ENCODE data around the gene ZFYVE1. TPM values are rescaled to one million over a fixed set of nuclear protein-coding genes. Genes with fewer than 3 reads are reported as not detected.

Gene ZFYVE1
- total and polyA plus RNA-seq, 2 donors (not counting 3 experiments of a cell fraction or from before 2014, with no cell fraction given), result 27.3 to 29.2 TPM

DNA sequence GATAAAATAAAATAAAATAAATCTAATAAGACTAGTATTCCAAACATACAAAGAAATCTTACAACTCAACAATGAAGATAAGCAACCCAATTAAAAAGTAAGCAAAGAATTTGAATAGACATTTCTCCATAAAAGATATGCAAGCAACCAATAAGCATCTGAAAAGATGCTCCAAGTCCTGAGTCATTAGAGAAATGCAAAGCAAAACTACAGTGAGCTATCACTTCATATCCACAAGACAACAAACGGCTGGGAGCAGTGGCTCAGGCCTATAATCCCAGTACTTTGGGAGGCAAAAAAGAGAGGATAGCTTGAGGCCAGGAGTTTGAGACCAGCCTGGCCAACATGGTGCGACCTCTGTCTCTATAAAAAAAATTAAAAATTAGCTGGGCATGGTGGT is 26.8 kb downstream of the ZFYVE1 start:
- dilution Hi-C loops (cut with MboI; ENCODE audit: extremely low pct_ligation_motif_present, low sequenced_read_pairs) (no loop called here), intact Hi-C loops (cut with micrococcal nuclease) (no loop called here)
- Histone ChIP-seq H3K4me3 (replicated peaks in 1 of 3; ENCODE audit: insufficient read depth in 1 of 3, low read depth in 1 of 3, low read length in 3 of 3) (no peak overlapping the region), H3K79me2 (ENCODE audit: control insufficient read depth, insufficient read depth, low read length) (peaks cover 5% of the 10 kb centered on the region), H3K9me1 (replicated peaks; ENCODE audit: control insufficient read depth, extremely low read depth, insufficient read depth, low read length) (no peaks in the 10 kb centered on the region), H3K4me1 (ENCODE audit: control insufficient read depth, extremely low read depth, insufficient read depth, low read length) (no peaks in the 10 kb centered on the region), H3K27ac (ENCODE audit: insufficient read depth, low read depth, low read length) (no peak overlapping the region), H3K27me3 (ENCODE audit: control insufficient read depth in 2 of 2, insufficient read depth in 2 of 2, low read length in 2 of 2) (no peaks in the 10 kb centered on the region), H3K9ac (replicated peaks; ENCODE audit: extremely low read depth, insufficient read depth, low read length) (no peak overlapping the region), H3K9me3 (replicated peaks; ENCODE audit: control insufficient read depth, insufficient read depth, low read length) (no peaks in the 10 kb centered on the region), H2AFZ (ENCODE audit: low read depth, low read length) (no peak overlapping the region), H3K4me2 (ENCODE audit: insufficient read depth, low read length) (no peak overlapping the region), H4K20me1 (replicated peaks; ENCODE audit: control insufficient read depth, extremely low read depth, insufficient read depth, low read length) (peaks cover 8% of the 10 kb centered on the region), H3K36me3 (ENCODE audit: control insufficient read depth in 2 of 2, extremely low read depth in 1 of 2, insufficient read depth in 2 of 2, low read length in 2 of 2) (peaks cover 10 to 23% of the 10 kb centered on the region in 2 experiments)
- no peak for FAIRE-seq
- ChIA-PET POLR2A (no interaction called here), CTCF (no interaction called here)
- no peak for DNase-seq (ENCODE audit: low read depth, low spot score)
- TF ChIP-seq MYC (IDR thresholded peaks at IDR 0.05; ENCODE audit: low read depth, low read length) (no peak), EZH2 (IDR thresholded peaks at IDR 0.05; ENCODE audit: borderline replicate concordance, low read depth, low read length, severe bottlenecking) (no peak), FOS (IDR thresholded peaks at IDR 0.05; ENCODE audit: borderline replicate concordance, insufficient read depth, low read length) (no peak), JUN (IDR thresholded peaks at IDR 0.05; ENCODE audit: borderline replicate concordance, insufficient read depth, insufficient read length, low read depth) (no peak)
- no TSS peak for BruUV-seq (replicated peaks)

- TF ChIP-seq, protein P1, sequence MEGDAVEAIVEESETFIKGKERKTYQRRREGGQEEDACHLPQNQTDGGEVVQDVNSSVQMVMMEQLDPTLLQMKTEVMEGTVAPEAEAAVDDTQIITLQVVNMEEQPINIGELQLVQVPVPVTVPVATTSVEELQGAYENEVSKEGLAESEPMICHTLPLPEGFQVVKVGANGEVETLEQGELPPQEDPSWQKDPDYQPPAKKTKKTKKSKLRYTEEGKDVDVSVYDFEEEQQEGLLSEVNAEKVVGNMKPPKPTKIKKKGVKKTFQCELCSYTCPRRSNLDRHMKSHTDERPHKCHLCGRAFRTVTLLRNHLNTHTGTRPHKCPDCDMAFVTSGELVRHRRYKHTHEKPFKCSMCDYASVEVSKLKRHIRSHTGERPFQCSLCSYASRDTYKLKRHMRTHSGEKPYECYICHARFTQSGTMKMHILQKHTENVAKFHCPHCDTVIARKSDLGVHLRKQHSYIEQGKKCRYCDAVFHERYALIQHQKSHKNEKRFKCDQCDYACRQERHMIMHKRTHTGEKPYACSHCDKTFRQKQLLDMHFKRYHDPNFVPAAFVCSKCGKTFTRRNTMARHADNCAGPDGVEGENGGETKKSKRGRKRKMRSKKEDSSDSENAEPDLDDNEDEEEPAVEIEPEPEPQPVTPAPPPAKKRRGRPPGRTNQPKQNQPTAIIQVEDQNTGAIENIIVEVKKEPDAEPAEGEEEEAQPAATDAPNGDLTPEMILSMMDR (IDR thresholded peaks at IDR 0.05; ENCODE audit: extremely low read depth in 1 of 2, insufficient read depth in 1 of 2, low read depth in 1 of 2, low read length in 2 of 2), result no peak
- TF ChIP-seq, protein P2, sequence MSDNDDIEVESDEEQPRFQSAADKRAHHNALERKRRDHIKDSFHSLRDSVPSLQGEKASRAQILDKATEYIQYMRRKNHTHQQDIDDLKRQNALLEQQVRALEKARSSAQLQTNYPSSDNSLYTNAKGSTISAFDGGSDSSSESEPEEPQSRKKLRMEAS (IDR thresholded peaks at IDR 0.05; ENCODE audit: insufficient read depth, insufficient read length), result no peak
- TF ChIP-seq POLR2A (IDR thresholded peaks at IDR 0.05; ENCODE audit: low read depth, low read length) (no peak), GATA2 (IDR thresholded peaks at IDR 0.05; ENCODE audit: insufficient read depth, insufficient read length, low read depth, low read length) (no peak), MYC (IDR thresholded peaks at IDR 0.05; ENCODE audit: low read depth, low read length) (no peak), JUN (IDR thresholded peaks at IDR 0.05; ENCODE audit: borderline replicate concordance, insufficient read depth, insufficient read length, low read depth) (no peak), EZH2 (IDR thresholded peaks at IDR 0.05; ENCODE audit: borderline replicate concordance, low read depth, low read length, severe bottlenecking) (no peak), POLR2AphosphoS5 (IDR thresholded peaks at IDR 0.05; ENCODE audit: insufficient read depth, low read depth, low read length) (no peak), FOS (IDR thresholded peaks at IDR 0.05; ENCODE audit: borderline replicate concordance, insufficient read depth, low read length) (no peak)
- Histone ChIP-seq H3K79me2 (ENCODE audit: control insufficient read depth, insufficient read depth, low read length) (peaks cover 5% of the 10 kb centered on the region), H3K36me3 (ENCODE audit: control insufficient read depth in 2 of 2, extremely low read depth in 1 of 2, insufficient read depth in 2 of 2, low read length in 2 of 2) (peaks cover 13 to 23% of the 10 kb centered on the region in 2 experiments), H3K27ac (ENCODE audit: insufficient read depth, low read depth, low read length) (no peak overlapping the region), H3K4me2 (ENCODE audit: insufficient read depth, low read length) (no peak overlapping the region), H3K9me3 (replicated peaks; ENCODE audit: control insufficient read depth, insufficient read depth, low read length) (no peaks in the 10 kb centered on the region), H2AFZ (ENCODE audit: low read depth, low read length) (no peak overlapping the region), H3K9ac (replicated peaks; ENCODE audit: extremely low read depth, insufficient read depth, low read length) (no peak overlapping the region), H3K4me3 (replicated peaks in 1 of 3; ENCODE audit: insufficient read depth in 1 of 3, low read depth in 1 of 3, low read length in 3 of 3) (no peak overlapping the region), H3K9me1 (replicated peaks; ENCODE audit: control insufficient read depth, extremely low read depth, insufficient read depth, low read length) (no peaks in the 10 kb centered on the region), H4K20me1 (replicated peaks; ENCODE audit: control insufficient read depth, extremely low read depth, insufficient read depth, low read length) (peaks cover 8% of the 10 kb centered on the region), H3K27me3 (ENCODE audit: control insufficient read depth in 2 of 2, insufficient read depth in 2 of 2, low read length in 2 of 2) (no peaks in the 10 kb centered on the region), H3K4me1 (ENCODE audit: control insufficient read depth, extremely low read depth, insufficient read depth, low read length) (no peaks in the 10 kb centered on the region)
- CTCF ChIA-PET, result no interaction called here
- FAIRE-seq (no peak), DNase-seq (ENCODE audit: low read depth, low spot score) (no peak)
- BruUV-seq (replicated peaks), result no TSS peak
- POLR2A ChIA-PET, result no interaction called here
- dilution Hi-C loops (cut with MboI; ENCODE audit: extremely low pct_ligation_motif_present, low sequenced_read_pairs), result no loop called here
- intact Hi-C loops (cut with micrococcal nuclease), result no loop called here
Measured at GRCh38 chr14:72999316-72999715, 27.6 kb downstream of the ZFYVE1 start.
